ENCODE data around the gene MAK.

DNA sequence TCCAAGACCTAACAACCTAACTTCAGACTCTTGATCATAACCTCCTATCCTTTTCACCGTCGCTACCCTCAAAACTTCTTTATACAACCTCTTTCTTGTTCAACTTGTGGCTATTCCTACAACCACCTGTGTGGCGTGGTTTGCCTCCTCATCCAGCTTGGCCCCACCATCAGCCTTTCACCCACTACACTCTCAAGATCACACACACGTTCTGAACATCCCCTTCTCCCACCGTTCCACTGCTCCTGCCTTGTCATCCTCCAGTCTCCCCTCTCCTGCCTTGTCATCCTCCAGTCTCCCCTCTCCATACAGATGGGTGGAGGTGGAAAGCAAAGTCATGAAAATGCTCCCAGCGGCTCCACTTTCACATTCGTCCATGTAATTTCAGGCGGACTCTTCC is 14.0 kb downstream of the MAK start:
- TF ChIP-seq, protein P1, sequence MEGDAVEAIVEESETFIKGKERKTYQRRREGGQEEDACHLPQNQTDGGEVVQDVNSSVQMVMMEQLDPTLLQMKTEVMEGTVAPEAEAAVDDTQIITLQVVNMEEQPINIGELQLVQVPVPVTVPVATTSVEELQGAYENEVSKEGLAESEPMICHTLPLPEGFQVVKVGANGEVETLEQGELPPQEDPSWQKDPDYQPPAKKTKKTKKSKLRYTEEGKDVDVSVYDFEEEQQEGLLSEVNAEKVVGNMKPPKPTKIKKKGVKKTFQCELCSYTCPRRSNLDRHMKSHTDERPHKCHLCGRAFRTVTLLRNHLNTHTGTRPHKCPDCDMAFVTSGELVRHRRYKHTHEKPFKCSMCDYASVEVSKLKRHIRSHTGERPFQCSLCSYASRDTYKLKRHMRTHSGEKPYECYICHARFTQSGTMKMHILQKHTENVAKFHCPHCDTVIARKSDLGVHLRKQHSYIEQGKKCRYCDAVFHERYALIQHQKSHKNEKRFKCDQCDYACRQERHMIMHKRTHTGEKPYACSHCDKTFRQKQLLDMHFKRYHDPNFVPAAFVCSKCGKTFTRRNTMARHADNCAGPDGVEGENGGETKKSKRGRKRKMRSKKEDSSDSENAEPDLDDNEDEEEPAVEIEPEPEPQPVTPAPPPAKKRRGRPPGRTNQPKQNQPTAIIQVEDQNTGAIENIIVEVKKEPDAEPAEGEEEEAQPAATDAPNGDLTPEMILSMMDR (conservative IDR thresholded peaks at IDR 0.05; ENCODE audit: low read length): no peak
- TF ChIP-seq EZH2phosphoT487 (IDR thresholded peaks at IDR 0.05; ENCODE audit: borderline replicate concordance, low read depth, low read length): no peak

Measured in OCI-LY7 (cell line).